GM12801 (cell line): ENCODE data around the gene ERLEC1.

Experiments
- CTCF ChIP-seq: IDR thresholded peaks from one replicate; pipeline ENCODE4 v1.5.1; 2011; ENCODE audit warnings: control low read depth; ENCODE audit not compliant: insufficient read length; ENCODE audit errors: extremely low read depth

ERLEC1 gene

DNA sequence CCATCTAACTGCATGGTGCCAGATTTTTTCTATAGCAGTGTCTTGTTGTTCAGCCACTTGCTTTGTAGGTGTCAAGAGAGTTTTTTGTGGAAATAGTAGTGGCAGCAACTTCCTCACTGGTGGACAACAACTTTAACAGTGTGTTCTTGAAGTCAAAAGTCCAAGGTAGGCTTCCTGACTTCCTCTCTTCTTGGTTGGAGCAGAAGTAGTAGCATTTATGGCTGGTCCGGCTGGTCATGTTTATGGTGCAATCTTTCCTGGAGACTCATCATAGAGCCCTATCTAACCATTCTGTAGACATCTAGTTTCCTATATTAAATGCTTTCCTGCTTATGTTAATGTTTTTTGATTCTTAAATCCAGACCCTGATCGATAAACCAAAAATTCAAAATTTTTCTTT, 61.2 kb downstream of the ERLEC1 start:
- TF ChIP-seq CTCF, result no peak

DNA sequence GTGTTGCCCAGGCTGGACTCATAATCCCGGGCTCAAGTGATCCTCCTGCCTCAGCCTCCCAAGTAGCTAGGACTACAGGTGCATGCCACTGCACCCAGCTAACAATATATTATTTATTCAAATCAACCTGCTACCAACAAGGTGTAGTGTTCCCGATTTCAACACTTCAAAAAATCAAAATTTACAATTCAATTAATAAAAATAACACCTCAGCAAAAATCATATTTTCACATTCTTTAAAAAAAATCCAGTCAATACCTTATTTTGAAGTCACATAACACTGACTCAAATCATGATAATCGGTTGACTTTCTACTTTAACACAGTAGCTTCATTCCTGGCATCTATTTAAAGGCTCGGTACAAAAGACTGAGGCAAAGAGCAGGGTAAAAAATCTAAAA, 65.7 kb downstream of the ERLEC1 start:
- TF ChIP-seq CTCF, result no peak

- TF ChIP-seq CTCF, result no peak
These were observed 67.8 kb downstream of the ERLEC1 start for GRCh38 chr2:53854678-53855077.

GRCh38 chr2:53856272-53856671, 69.4 kb downstream of the ERLEC1 start:
- no peak for TF ChIP-seq CTCF

DNA sequence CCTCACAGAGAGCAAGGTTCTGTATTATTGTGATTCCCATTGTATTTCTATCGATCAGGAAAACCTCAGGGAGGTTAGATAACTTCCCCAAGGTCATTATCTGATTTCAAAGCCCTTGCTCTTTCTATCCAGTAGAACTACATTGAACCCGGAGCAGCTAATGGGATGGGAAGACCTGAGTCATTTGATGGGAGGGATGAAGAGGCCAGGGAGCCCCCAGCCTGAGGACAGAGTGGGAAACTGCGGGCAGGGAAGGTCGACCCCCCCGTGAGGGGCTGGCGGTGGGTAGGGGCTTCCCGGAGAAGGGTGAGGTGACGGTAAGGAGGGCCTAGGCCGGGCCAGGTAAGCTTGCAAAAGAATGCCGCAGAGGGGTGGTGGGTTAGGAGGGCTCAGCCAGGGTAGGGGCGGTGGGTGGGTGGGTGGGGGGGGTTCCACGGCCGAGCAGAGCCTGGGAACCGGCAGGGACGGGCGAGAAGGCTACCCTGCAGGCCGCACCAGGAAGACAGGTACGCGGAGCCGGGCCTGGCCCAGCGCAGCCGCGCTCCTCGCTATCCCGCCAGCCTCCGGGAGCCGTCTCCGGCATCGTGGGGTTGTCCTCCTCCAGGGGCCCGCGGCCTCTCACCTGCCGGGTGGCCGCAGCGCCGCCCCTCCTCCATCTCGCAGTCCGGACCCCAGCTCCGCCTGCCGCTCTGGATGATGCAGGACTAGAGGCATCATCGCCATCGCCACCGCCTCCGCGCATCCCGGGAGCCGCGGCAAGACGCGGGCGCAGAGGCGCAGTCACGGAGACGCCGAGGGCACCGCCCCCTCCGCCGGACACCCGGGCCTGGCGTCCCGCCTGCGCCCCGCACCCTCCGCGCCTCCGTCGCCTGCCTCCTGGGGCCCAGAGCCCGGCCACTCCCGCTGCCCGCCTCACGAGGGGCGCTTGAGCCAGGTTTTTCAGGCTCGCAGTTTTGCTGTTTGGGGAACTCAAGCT, 72.7 kb downstream of the ERLEC1 start, which contains the start of gene GPR75:
GPR75 (minus strand) TSS at position 762 of the 976 bp plus-strand sequence. CDS start 5,211 bp downstream, outside the sequence.
- TF ChIP-seq CTCF, result no peak

DNA sequence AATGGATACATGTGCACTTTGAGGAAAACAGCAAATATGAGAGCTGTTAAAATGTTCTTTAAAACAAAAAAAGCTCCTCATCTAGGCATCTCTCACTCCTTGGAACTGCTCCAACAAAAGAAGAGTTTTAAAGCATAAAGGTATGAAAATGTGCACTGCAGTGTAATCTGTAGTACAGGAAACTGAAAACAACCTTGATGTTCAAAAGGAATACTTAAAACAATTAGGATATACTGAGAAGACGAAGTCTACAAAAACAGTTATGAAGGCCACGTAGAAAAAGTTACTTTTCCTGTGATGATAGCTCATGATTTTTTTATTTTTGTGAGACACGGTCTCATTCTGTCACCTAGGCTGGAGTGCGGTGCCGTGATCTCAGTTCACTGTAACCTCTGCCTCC, 75.0 kb downstream of the ERLEC1 start:
- TF ChIP-seq CTCF, result no peak

- no peak for TF ChIP-seq CTCF
These were observed 76.8 kb downstream of the ERLEC1 start for GRCh38 chr2:53863538-53864227.
